SIG-M5 (cell line): ENCODE measurements around the gene IL4I1.
"Not testable (repeated sequence)": the region's sequence is repeated elsewhere in the genome, so short reads cannot be mapped to it uniquely, and the experiment has no call there.

ENCODE experiments used
- DNase-seq: peaks from one replicate; lab custom pipeline; 2025; lab: John Stamatoyannopoulos, UW

Gene IL4I1

GRCh38 chr19:49896863-49897621 lies at the start of gene IL4I1:
Gene IL4I1, minus strand, starts transcription at chr19:49896887. Its CDS starts 727 bp downstream, at chr19:49896160.
- peak; percentile 53 for DNase-seq

GRCh38 chr19:49946415-49946814 lies 49.7 kb upstream of the IL4I1 start:
- DNase-seq, result no peak

GRCh38 chr19:49944567-49944966 lies 47.9 kb upstream of the IL4I1 start:
- not testable (repeated sequence) for DNase-seq

- no peak for DNase-seq
These were observed 43.8 kb upstream of the IL4I1 start for GRCh38 chr19:49940482-49940791.

GRCh38 chr19:49939721-49940481 lies 43.2 kb upstream of the IL4I1 start:
- DNase-seq, result no peak

GRCh38 chr19:49938662-49939061 lies 42.0 kb upstream of the IL4I1 start:
- DNase-seq, result no peak

GRCh38 chr19:49937750-49938381 lies 41.2 kb upstream of the IL4I1 start:
- no peak for DNase-seq

- DNase-seq, result no peak
These were observed 39.9 kb upstream of the IL4I1 start for GRCh38 chr19:49936549-49936948.

GRCh38 chr19:49933643-49934042 lies 37.0 kb upstream of the IL4I1 start:
- no peak for DNase-seq

GRCh38 chr19:49932731-49933131 lies 36.0 kb upstream of the IL4I1 start:
- no peak for DNase-seq

GRCh38 chr19:49932041-49932451 lies 35.4 kb upstream of the IL4I1 start:
- DNase-seq, result no peak

- DNase-seq, result no peak
These were observed 34.8 kb upstream of the IL4I1 start for GRCh38 chr19:49931293-49932040.

GRCh38 chr19:49930483-49931011 lies 33.9 kb upstream of the IL4I1 start:
- no peak for DNase-seq

GRCh38 chr19:49929611-49930482 lies 33.2 kb upstream of the IL4I1 start:
- peak; percentile 61 for DNase-seq

- DNase-seq, result no peak
These were observed 32.5 kb upstream of the IL4I1 start, which contains the start of the genes ATF5 and NUP62 for GRCh38 chr19:49929121-49929610. Gene ATF5, plus strand, starts transcription at chr19:49929205. Its CDS starts 1,646 bp downstream, at chr19:49930851. Gene NUP62, minus strand, starts transcription at chr19:49929504. Its CDS starts 19,697 bp downstream, at chr19:49909807.

- DNase-seq, result no peak
These were observed 31.0 kb upstream of the IL4I1 start for GRCh38 chr19:49927526-49928264.

GRCh38 chr19:49926515-49926914 lies 29.8 kb upstream of the IL4I1 start:
- DNase-seq, result no peak

- DNase-seq, result no peak
These were observed 28.8 kb upstream of the IL4I1 start for GRCh38 chr19:49925486-49925885.

GRCh38 chr19:49924881-49925210 lies 28.2 kb upstream of the IL4I1 start:
- DNase-seq, result not testable (repeated sequence)
